Gastrocnemius medialis (tissue), 4 donors: ENCODE results near the gene PLCH1. TPM values are rescaled to one million over a fixed set of nuclear protein-coding genes. Genes with fewer than 3 reads are reported as not detected.

Experiments used
- ATAC-seq, 2 donors: fragments of 150-250 bp; one replicate each; pipeline ENCODE4 v1.9.1; 2016
- DNase-seq, 2 donors: peaks; one replicate each; pipeline ENCODE4 v3.0.0-alpha.2; 2019
- H3K27ac ChIP-seq, 4 donors: fragments of 200-600 bp; sonication (generic); 1 replicate in 1 of 4; 2 replicates in 3 of 4; pipeline ENCODE4 v1.5.1; 2016 to 2018; ENCODE audit warnings: mild to moderate bottlenecking in 2 of 4, moderate library complexity in 1 of 4
- H3K27me3 ChIP-seq, 3 donors: fragments of 200-600 bp; sonication (generic) in 2 of 3; 1 replicate in 1 of 3; 2 replicates in 2 of 3; pipeline versions ENCODE4 v1.5.1 to v1.6.0; 2016 to 2019; ENCODE audit warnings: mild to moderate bottlenecking in 1 of 3, moderate library complexity in 1 of 3
- H3K36me3 ChIP-seq, 2 donors: fragments of 200-600 bp; sonication (generic) in 1 of 2; one replicate each; pipeline ENCODE4 v1.5.1; 2017 to 2018
- H3K4me1 ChIP-seq, 2 donors: fragments of 200-600 bp; sonication (generic) in 1 of 2; one replicate each; pipeline ENCODE4 v1.5.1; 2016 to 2017; ENCODE audit warnings: mild to moderate bottlenecking in 2 of 2
- H3K4me3 ChIP-seq, 4 donors: fragments of 200-600 bp; sonication (generic) in 3 of 4; 1 replicate in 1 of 4; 2 replicates in 3 of 4; pipeline ENCODE4 v1.5.1; 2016 to 2019; ENCODE audit warnings: mild to moderate bottlenecking in 2 of 4
- H3K9me3 ChIP-seq, 3 donors: fragments of 200-600 bp; sonication (generic) in 2 of 3; 1 replicate in 1 of 3; 2 replicates in 2 of 3; pipeline ENCODE4 v1.5.1; 2016 to 2019
- POLR2A ChIP-seq, 2 donors: fragments of 450-650 bp; IDR thresholded peaks; one replicate each; pipeline ENCODE4 v1.6.1; 2017; ENCODE audit warnings: antibody characterized with exemption in 2 of 2, mild to moderate bottlenecking in 2 of 2, moderate library complexity in 2 of 2
- in situ Hi-C, 4 donors: fragments of 200-750 bp; cut with MboI; loops; one replicate each; pipeline versions ENCODE4 v1.15.0 to v1.8.0; 2017; ENCODE audit warnings: low sequenced_read_pairs in 4 of 4
- intact Hi-C: fragments of 100-400 bp; cut with DNase I; formaldehyde crosslinking; loops from one replicate; pipeline ENCODE4 v1.15.1; 2023; ENCODE audit warnings: low total_unique reads
- total RNA-seq, 4 donors: library from RNA; depleted of rRNA; stranded (reverse); fragments of >200 nt; gene quantifications; one replicate each; pipeline versions ENCODE4 v1.1.0 to v1.2.3, GENCODE V29; 2016
- TF ChIP-seq, protein P1 (sequence below), 5 experiments: fragments of 450-650 bp in 3 of 5; fragments of 200-600 bp in 2 of 5; sonication (generic) in 2 of 5; IDR thresholded peaks in 4 of 5; conservative IDR thresholded peaks in 1 of 5; 1 replicate in 4 of 5; 2 replicates in 1 of 5; pipeline ENCODE4 v1.5.1; 2016 to 2019; ENCODE audit warnings: antibody characterized with exemption in 5 of 5, mild to moderate bottlenecking in 3 of 5, moderate library complexity in 3 of 5

The PLCH1 gene
- total RNA-seq, 4 donors from 2014 or later = 0.07 to 0.33 (median 0.10) TPM; not detected in 1

DNA sequence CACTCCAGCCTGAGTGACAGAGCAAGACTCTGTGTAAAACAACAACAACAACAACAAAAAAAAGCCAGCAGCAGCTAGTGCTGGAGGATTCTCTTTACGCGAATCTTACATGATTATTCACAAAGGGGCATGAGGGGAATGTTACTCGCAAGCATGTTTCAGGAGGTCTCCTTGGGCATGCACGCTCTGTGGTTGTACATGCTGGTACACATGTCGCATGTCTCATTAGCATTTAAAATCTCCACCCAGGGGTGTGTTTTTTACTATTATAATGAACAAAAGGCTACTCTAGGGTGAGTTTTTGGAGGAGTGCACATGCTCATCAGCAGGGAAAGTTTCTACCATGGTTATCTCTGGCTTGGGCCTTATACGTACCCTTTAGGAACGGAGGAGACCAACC is 12.7 kb upstream of the PLCH1 start:
- DNase-seq (no peak), ATAC-seq (no peak)
- TF ChIP-seq POLR2A (IDR thresholded peaks at IDR 0.05) = no peak
- TF ChIP-seq, protein P1, sequence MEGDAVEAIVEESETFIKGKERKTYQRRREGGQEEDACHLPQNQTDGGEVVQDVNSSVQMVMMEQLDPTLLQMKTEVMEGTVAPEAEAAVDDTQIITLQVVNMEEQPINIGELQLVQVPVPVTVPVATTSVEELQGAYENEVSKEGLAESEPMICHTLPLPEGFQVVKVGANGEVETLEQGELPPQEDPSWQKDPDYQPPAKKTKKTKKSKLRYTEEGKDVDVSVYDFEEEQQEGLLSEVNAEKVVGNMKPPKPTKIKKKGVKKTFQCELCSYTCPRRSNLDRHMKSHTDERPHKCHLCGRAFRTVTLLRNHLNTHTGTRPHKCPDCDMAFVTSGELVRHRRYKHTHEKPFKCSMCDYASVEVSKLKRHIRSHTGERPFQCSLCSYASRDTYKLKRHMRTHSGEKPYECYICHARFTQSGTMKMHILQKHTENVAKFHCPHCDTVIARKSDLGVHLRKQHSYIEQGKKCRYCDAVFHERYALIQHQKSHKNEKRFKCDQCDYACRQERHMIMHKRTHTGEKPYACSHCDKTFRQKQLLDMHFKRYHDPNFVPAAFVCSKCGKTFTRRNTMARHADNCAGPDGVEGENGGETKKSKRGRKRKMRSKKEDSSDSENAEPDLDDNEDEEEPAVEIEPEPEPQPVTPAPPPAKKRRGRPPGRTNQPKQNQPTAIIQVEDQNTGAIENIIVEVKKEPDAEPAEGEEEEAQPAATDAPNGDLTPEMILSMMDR (IDR thresholded peaks at IDR 0.05 in 4 of 5, conservative IDR thresholded peaks at IDR 0.05 in 1 of 5) = no peak
- Histone ChIP-seq H3K36me3 (no peaks in the 10 kb centered on the region), H3K27ac (no peak overlapping the region), H3K4me3 (no peak overlapping the region), H3K4me1 (no peaks in the 10 kb centered on the region), H3K9me3 (no peaks in the 10 kb centered on the region), H3K27me3 (no peaks in the 10 kb centered on the region)
- in situ Hi-C loops = no loop called here
- intact Hi-C loops = no loop called here

- no peaks in the 10 kb centered on the region for H3K9me3 ChIP-seq
- H3K27ac ChIP-seq = no peak overlapping the region
- no peak overlapping the region for H3K4me3 ChIP-seq
- DNase-seq (no peak), ATAC-seq (no peak)
- H3K4me1 ChIP-seq = no peaks in the 10 kb centered on the region
- H3K36me3 ChIP-seq = no peaks in the 10 kb centered on the region
- H3K27me3 ChIP-seq = no peaks in the 10 kb centered on the region
- in situ Hi-C loops (no loop called here), intact Hi-C loops (no loop called here)
- no peak for TF ChIP-seq POLR2A (IDR thresholded peaks at IDR 0.05)
- TF ChIP-seq, protein P1 (IDR thresholded peaks at IDR 0.05 in 4 of 5, conservative IDR thresholded peaks at IDR 0.05 in 1 of 5) = no peak
These were observed 8.3 kb upstream of the PLCH1 start for GRCh38 chr3:155753038-155753639.

- no peak for ATAC-seq
- H3K36me3 ChIP-seq = no peaks in the 10 kb centered on the region
- TF ChIP-seq POLR2A (IDR thresholded peaks at IDR 0.05) = no peak
- TF ChIP-seq, protein P1 (IDR thresholded peaks at IDR 0.05 in 4 of 5, conservative IDR thresholded peaks at IDR 0.05 in 1 of 5) = no peak
- DNase-seq = no peak
- in situ Hi-C loops = no loop called here
- no peak overlapping the region for H3K27ac ChIP-seq
- H3K9me3 ChIP-seq = no peaks in the 10 kb centered on the region
- intact Hi-C loops = no loop called here
- H3K4me1 ChIP-seq = peaks cover 4 to 16% of the 10 kb centered on the region in 2 donors
- H3K27me3 ChIP-seq = peaks cover 4 to 10% (median 7%) of the 10 kb centered on the region in 3 donors
- no peak overlapping the region for H3K4me3 ChIP-seq
These were observed 3.9 kb upstream of the PLCH1 start for GRCh38 chr3:155748611-155749365.

GRCh38 chr3:155747946-155748290 is 3.0 kb upstream of the PLCH1 start:
- no peak for DNase-seq
- Histone ChIP-seq H3K4me1 (peaks cover 8 to 16% of the 10 kb centered on the region in 2 donors), H3K27ac (no peak overlapping the region), H3K36me3 (no peaks in the 10 kb centered on the region), H3K27me3 (peaks cover 13 to 16% (median 16%) of the 10 kb centered on the region in 3 donors), H3K4me3 (no peak overlapping the region), H3K9me3 (no peaks in the 10 kb centered on the region)
- intact Hi-C loops (no loop called here), in situ Hi-C loops (no loop called here)
- no peak for TF ChIP-seq POLR2A (IDR thresholded peaks at IDR 0.05)
- TF ChIP-seq, protein P1 (IDR thresholded peaks at IDR 0.05 in 4 of 5, conservative IDR thresholded peaks at IDR 0.05 in 1 of 5) = no peak
- ATAC-seq = no peak
